ENCODE data around the gene SBF1.

The SBF1 gene

GRCh38 chr22:50506611-50507420 lies 32.0 kb upstream of the SBF1 start:
- DNase-seq (ENCODE audit: low read depth) = no peak
- peak overlapping the region; percentile 72 for H3K4me3 ChIP-seq (ENCODE audit: low read depth, low read length)

DNA sequence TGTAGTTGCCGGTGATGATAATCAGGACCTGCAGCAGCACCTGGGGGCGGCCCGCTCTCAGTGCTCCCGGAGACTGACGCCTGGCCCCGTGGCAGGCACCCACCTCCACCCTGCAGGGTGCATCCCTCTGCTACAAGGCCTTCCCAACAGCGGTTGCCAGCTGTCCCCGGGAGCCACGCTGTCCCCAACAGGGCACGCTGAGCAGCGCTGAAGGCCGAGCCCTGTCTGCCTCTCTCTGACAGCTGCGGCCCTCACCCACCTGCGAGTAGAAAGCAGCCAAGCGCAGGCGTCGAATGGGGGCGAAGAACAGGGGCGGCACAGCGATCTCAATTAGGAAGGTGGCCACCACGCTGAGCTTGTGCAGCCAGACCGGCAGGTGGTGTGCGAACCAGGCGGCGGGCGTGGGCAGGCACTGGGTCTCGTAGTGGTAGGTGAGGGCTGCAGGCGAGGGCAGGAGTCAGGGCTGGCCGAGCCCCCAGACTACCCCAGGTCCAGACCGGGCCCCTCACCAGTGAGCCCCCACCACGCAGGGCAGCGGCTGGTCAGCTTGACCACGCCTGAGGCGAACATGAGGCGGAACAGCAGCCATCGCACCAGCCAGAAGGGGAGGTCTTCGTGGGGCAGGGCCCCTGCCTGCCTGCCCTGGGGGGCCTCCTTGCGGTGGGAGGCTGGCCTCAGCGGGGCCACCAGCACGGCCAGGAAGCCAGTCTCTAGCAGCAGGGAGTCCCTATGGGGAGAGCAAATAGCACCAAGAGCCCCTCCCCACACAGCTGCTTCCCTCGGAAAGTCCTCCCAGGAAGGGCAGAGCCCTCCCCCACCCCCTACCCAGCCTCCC lies 31.2 kb upstream of the SBF1 start:
- no peak for DNase-seq (ENCODE audit: low read depth)
- peak overlapping the region; percentile 72 for H3K4me3 ChIP-seq (ENCODE audit: low read depth, low read length)

- H3K4me3 ChIP-seq (ENCODE audit: low read depth, low read length) = no peak overlapping the region
- DNase-seq (ENCODE audit: low read depth) = no peak
Observed at GRCh38 chr22:50505276-50505775, 30.5 kb upstream of the SBF1 start.

DNA sequence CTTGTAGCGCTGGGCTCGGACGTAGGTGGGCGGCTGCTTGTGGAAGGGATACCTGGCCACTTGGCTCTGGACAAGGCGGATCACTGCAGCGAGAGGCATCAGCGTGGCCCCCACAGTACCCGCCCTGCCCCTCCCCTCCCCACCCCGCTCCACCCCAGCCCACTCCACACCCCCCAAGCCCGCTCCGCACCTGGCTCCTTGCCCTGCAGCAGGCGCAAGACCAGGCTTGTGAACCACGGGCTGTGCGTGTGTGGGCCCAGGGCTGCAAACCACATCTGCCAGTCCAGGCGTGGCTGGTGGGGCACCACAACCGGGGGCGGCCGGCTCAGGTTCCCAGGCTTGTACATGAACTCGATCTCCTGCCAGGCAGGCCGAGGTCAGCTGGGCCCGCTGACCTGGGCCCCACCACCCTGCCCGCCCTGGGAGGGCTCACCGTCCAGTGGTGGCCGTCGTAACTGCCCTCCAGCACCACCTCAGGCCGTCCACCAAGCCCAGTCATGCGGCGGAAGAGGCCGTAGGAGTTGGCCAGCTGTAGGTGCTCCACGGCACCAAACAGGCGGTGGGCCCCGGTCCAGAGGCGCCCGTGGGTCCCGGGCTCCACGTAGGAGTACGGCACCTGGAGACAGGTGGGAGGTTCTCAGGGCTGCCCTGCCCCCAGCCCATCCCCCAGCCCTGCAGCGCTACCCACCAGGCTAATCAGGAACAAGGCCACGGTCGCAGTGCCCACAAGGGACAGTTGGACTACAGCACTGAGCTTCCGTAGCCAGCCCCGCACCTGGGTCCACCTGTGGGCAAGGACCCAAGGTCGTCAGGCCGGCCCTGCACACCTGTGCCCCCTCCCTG lies 29.8 kb upstream of the SBF1 start:
- no peak for DNase-seq (ENCODE audit: low read depth)
- H3K4me3 ChIP-seq (ENCODE audit: low read depth, low read length) = no peak overlapping the region

- DNase-seq (ENCODE audit: low read depth) = no peak
- no peak overlapping the region for H3K4me3 ChIP-seq (ENCODE audit: low read depth, low read length)
Observed at GRCh38 chr22:50503475-50504145, 28.8 kb upstream of the SBF1 start.

GRCh38 chr22:50502628-50503474 lies 28.0 kb upstream of the SBF1 start:
- no peak overlapping the region for H3K4me3 ChIP-seq (ENCODE audit: low read depth, low read length)
- no peak for DNase-seq (ENCODE audit: low read depth)

DNA sequence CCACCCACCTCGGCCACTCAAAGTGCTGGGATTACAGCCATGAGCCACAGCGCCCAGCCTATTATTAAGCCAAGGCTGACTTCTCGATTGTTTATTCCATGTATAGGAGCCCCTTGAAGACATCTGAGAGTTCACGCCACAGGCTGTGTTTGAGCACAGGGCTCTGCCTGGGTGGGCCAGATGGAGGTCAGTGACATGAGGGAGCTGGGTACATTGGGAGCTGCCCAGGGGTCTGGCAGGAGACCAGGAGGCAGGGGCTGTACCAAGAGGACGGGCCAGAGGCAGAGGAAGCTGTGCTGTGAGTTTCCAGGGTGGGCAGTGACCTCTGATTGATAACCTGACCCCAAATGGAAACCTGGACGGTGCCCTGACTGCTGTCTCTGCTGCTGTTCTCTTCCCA lies 27.3 kb upstream of the SBF1 start:
- no peak for DNase-seq (ENCODE audit: low read depth)
- no peak overlapping the region for H3K4me3 ChIP-seq (ENCODE audit: low read depth, low read length)

DNA sequence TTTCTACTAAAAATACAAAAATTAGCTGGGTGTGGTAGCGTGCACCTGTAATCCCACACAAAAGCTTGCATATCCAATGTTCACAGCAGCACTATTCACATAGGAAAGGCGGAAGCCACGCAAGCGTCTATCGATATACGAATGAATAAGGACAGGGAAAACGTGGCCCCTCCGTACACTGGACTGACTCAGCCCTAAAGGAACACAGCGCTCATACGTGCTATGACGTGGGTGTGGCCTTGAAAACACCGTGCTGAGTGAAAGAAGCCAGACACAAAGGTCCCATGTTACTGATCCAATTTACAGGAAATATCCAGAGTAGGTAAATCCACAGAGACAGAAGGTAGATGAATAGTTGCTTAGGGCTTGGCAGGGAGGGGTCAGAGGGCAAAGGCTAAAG lies 25.6 kb upstream of the SBF1 start:
- no peak overlapping the region for H3K4me3 ChIP-seq (ENCODE audit: low read depth, low read length)
- no peak for DNase-seq (ENCODE audit: low read depth)

- H3K4me3 ChIP-seq (ENCODE audit: low read depth, low read length) = no peak overlapping the region
- DNase-seq (ENCODE audit: low read depth) = no peak
Observed at GRCh38 chr22:50498322-50498890, 23.6 kb upstream of the SBF1 start.

DNA sequence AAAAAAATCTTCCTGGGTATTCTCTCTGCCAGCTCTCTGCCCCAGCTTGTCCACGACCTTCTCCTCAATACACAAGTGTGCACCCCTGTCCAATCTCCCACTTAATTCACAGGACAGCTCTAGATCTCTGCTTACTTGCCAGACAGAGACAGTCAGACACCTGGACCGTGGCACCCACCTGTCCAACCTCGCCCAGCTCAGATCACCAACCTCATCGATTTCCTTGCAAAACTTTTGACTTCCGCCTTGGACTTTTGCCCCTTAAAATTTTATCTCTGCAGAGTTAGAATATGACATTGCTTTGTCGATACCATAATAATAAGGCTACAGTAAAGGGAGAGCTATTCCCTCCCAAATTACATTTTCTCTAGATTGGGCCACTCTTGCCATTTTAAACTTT lies 22.3 kb upstream of the SBF1 start:
- no peak for DNase-seq (ENCODE audit: low read depth)
- H3K4me3 ChIP-seq (ENCODE audit: low read depth, low read length) = no peak overlapping the region

GRCh38 chr22:50490531-50491308 lies 15.9 kb upstream of the SBF1 start:
- H3K4me3 ChIP-seq (ENCODE audit: low read depth, low read length) = no peak overlapping the region
- DNase-seq (ENCODE audit: low read depth) = no peak

- no peak for DNase-seq (ENCODE audit: low read depth)
- no peak overlapping the region for H3K4me3 ChIP-seq (ENCODE audit: low read depth, low read length)
Observed at GRCh38 chr22:50489363-50490243, 14.8 kb upstream of the SBF1 start.

DNA sequence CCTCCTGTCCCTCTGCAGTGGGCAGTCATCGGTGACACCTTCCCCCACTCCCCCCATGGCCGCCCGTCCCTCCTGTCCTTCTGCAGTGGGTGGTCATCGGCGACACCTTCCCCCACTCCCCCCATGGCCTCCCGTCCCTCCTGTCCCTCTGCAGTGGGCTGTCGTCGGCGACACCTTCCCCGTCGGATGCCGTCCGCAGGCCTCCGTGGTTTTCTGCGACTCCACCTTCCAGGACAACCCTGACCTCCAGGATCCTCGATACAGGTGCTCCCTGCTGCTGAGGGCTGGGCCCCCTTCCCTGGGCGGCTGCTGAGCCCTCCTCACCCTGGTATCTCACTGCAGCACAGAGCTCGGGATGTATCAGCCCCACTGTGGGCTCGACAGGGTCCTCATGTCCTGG lies 14.1 kb upstream of the SBF1 start:
- DNase-seq (ENCODE audit: low read depth) = no peak
- H3K4me3 ChIP-seq (ENCODE audit: low read depth, low read length) = no peak overlapping the region

DNA sequence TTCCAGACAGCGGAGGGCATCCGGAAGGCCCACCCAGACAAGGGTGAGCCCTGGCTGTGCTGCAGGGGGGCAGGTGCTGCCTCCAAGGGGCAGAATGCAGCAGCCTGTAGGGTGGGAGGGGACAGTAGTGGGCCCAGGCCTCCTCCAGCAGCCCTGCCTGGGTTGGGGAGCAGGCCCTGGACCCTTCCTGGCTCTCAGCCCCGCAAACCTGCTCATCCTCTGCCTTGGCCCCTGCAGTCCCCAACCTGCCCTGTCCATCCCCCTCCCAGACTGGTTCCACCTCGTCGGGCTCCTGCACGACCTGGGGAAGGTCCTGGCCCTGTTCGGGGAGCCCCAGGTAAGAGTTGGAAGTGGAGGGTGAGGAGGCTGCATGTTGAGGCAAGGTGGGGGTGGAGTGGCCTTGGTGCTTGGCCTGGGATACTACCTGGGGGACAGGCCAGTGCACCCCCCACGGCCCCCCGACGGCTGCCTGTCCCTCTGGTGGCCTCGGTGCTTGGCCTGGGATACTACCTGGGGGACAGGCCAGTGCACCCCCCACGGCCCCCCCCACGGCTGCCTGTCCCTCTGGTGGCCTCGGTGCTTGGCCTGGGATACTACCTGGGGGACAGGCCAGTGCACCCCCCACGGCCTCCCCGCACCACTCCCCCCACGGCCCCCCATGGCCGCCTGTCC lies 13.3 kb upstream of the SBF1 start:
- no peak overlapping the region for H3K4me3 ChIP-seq (ENCODE audit: low read depth, low read length)
- no peak for DNase-seq (ENCODE audit: low read depth)

GRCh38 chr22:50487290-50488005 lies 12.6 kb upstream of the SBF1 start:
- no peak overlapping the region for H3K4me3 ChIP-seq (ENCODE audit: low read depth, low read length)
- DNase-seq (ENCODE audit: low read depth) = no peak
